GM12878 (cell line): ENCODE measurements around the gene PDLIM4. TPM values are rescaled to one million over a fixed set of nuclear protein-coding genes. Genes with fewer than 3 reads are reported as not detected.

Experiments
- ATAC-seq: fragments of 200-7000 bp; cut with Tn5 transposase; 3 replicates; pipeline ENCODE4 v1.9.1; 2020; ENCODE audit warnings: mild to moderate bottlenecking, moderate library complexity
- BruUV-seq: library from RNA; stranded (reverse); fragments of 400-500 nt; replicated peaks from 2 replicates; lab custom pipeline; 2021; lab: Mats Ljungman, UMichigan
- CTCF ChIA-PET: fragments of 300-600 bp; sonication (Branson Sonifier 250); formaldehyde crosslinking; extraction: SDS; loops from one replicate; lab custom pipeline; 2021; ENCODE audit warnings: inconsistent platforms; lab: Yijun Ruan, JAX
- POLR2A ChIA-PET: fragments of 350-600 bp; formaldehyde crosslinking; extraction: SDS; loops from one replicate; lab custom pipeline; 2021; ENCODE audit warnings: inconsistent platforms; lab: Charles Lee
- RAD21 ChIA-PET: fragments of 300-600 bp; sonication (Branson Sonifier 250); formaldehyde crosslinking; loops from one replicate; lab custom pipeline; 2023; ENCODE audit warnings: antibody characterized with exemption; ENCODE audit not compliant: unreplicated experiment; lab: Charles Lee
- SMC1A ChIA-PET: fragments of 300-600 bp; sonication (Branson Sonifier 250); formaldehyde crosslinking; loops from one replicate; lab custom pipeline; 2023; ENCODE audit not compliant: unreplicated experiment, uncharacterized antibody; lab: Charles Lee
- DNase-seq: peaks from one replicate; pipeline ENCODE4 v3.0.0-alpha.2; 2011; ENCODE audit warnings: low read depth, low spot score
- FAIRE-seq: peaks from 3 replicates; lab custom pipeline; 2011; peaks lifted over from hg19 to GRCh38; lab: Jason Lieb, UNC
- H2AFZ ChIP-seq: 2 replicates; pipeline ENCODE4 v1.6.0; 2011; ENCODE audit warnings: low read depth, low read length, control low read depth; ENCODE audit not compliant: control insufficient read depth
- H3K27ac ChIP-seq: 2 replicates; pipeline ENCODE4 v1.5.1; 2011; ENCODE audit warnings: control low read depth; ENCODE audit not compliant: control insufficient read depth, insufficient read depth
- H3K27me3 ChIP-seq, 2 experiments: replicated peaks in 1 of 2; 2 replicates each; pipeline versions ENCODE4 v1.6.0 to v1.6.1; 2011; ENCODE audit warnings: low read length in 1 of 2; ENCODE audit not compliant: control insufficient read depth in 2 of 2, insufficient read depth in 2 of 2
- H3K36me3 ChIP-seq, 2 experiments: 2 replicates each; pipeline ENCODE4 v1.5.1; 2011; ENCODE audit warnings: low read length in 1 of 2; ENCODE audit not compliant: control insufficient read depth in 2 of 2, insufficient read depth in 2 of 2
- H3K4me1 ChIP-seq: 2 replicates; pipeline ENCODE4 v1.6.1; 2011; ENCODE audit warnings: mild to moderate bottlenecking, low read length, moderate library complexity, mixed read lengths; ENCODE audit not compliant: control insufficient read depth, insufficient read depth
- H3K4me2 ChIP-seq: 2 replicates; pipeline ENCODE4 v1.6.0; 2011; ENCODE audit warnings: control low read depth; ENCODE audit not compliant: control insufficient read depth, insufficient read depth
- H3K4me3 ChIP-seq: fragments of 200-600 bp; sonication (generic); 2 replicates; pipeline ENCODE4 v1.5.1; 2016
- H3K79me2 ChIP-seq: 2 replicates; pipeline ENCODE4 v1.6.0; 2011; ENCODE audit warnings: low read length; ENCODE audit not compliant: control insufficient read depth, insufficient read depth
- H3K9ac ChIP-seq: 2 replicates; pipeline ENCODE4 v1.8.0; 2011; ENCODE audit warnings: low read length, control low read depth, mixed read lengths; ENCODE audit not compliant: control insufficient read depth, insufficient read depth
- H3K9me3 ChIP-seq: replicated peaks from 3 replicates; pipeline ENCODE4 v1.5.1; 2011; ENCODE audit warnings: mild to moderate bottlenecking, low read length; ENCODE audit not compliant: control insufficient read depth, insufficient read depth
- H4K20me1 ChIP-seq: 2 replicates; pipeline ENCODE4 v1.6.0; 2011; ENCODE audit not compliant: control insufficient read depth, insufficient read depth
- BMI1 ChIP-seq: fragments of 450-650 bp; IDR thresholded peaks from 2 replicates; pipeline ENCODE4 v1.6.1; 2016; ENCODE audit warnings: mild to moderate bottlenecking, moderate library complexity, borderline replicate concordance
- EED ChIP-seq: sonication (generic); IDR thresholded peaks from 2 replicates; pipeline ENCODE4 v1.6.1; 2016; ENCODE audit warnings: antibody characterized with exemption, low read depth
- ETV6 ChIP-seq, 2 experiments: fragments of 450-650 bp in 1 of 2; IDR thresholded peaks in 1 of 2; conservative IDR thresholded peaks in 1 of 2; 2 replicates each; pipeline ENCODE4 v1.6.1; 2014; ENCODE audit warnings: antibody characterized with exemption in 1 of 2, borderline replicate concordance in 1 of 2, low read depth in 1 of 2, mild to moderate bottlenecking in 1 of 2, moderate library complexity in 1 of 2
- HDGF ChIP-seq: fragments of 450-650 bp; IDR thresholded peaks from 2 replicates; pipeline ENCODE4 v1.6.1; 2016; ENCODE audit warnings: antibody characterized with exemption
- KAT2A ChIP-seq: conservative IDR thresholded peaks from 2 replicates; pipeline ENCODE4 v1.6.1; 2011; ENCODE audit warnings: low read depth, low read length; ENCODE audit not compliant: control insufficient read depth
- KLF5 ChIP-seq: fragments of 450-650 bp; IDR thresholded peaks from 2 replicates; pipeline ENCODE4 v1.6.1; 2014; ENCODE audit warnings: mild to moderate bottlenecking; ENCODE audit not compliant: partially characterized antibody
- MEF2A ChIP-seq: IDR thresholded peaks from 2 replicates; pipeline ENCODE4 v1.6.1; 2011; ENCODE audit warnings: low read depth, mild to moderate bottlenecking, low read length, moderate library complexity; ENCODE audit not compliant: insufficient read depth
- MXI1 ChIP-seq: fragments of 150-350 bp; IDR thresholded peaks from 2 replicates; pipeline ENCODE4 v1.6.1; 2011; ENCODE audit warnings: low read depth, mild to moderate bottlenecking, inconsistent platforms, low read length, improper control_type of control experiment
- NFYA ChIP-seq: IDR thresholded peaks from 2 replicates; pipeline ENCODE4 v1.6.1; 2011; ENCODE audit warnings: low read depth, mild to moderate bottlenecking, low read length, improper control_type of control experiment, borderline replicate concordance
- NR2F1 ChIP-seq: fragments of 450-650 bp; conservative IDR thresholded peaks from 2 replicates; pipeline ENCODE4 v1.6.1; 2017; ENCODE audit warnings: mild to moderate bottlenecking
- PAX8 ChIP-seq: fragments of 450-650 bp; IDR thresholded peaks from 2 replicates; pipeline ENCODE4 v1.6.1; 2017; ENCODE audit warnings: mild to moderate bottlenecking, moderate library complexity
- POLR2A ChIP-seq: IDR thresholded peaks from 2 replicates; pipeline ENCODE4 v1.6.1; 2011; ENCODE audit warnings: low read depth, mild to moderate bottlenecking, low read length
- POU2F2 ChIP-seq: IDR thresholded peaks from 3 replicates; pipeline ENCODE4 v1.6.1; 2011; ENCODE audit warnings: low read depth, mild to moderate bottlenecking, low read length, borderline replicate concordance
- TARDBP ChIP-seq: IDR thresholded peaks from 2 replicates; pipeline ENCODE4 v1.6.1; 2016; ENCODE audit warnings: borderline replicate concordance
- ZBED1 ChIP-seq: IDR thresholded peaks from 2 replicates; pipeline ENCODE4 v1.6.1; 2016; ENCODE audit warnings: borderline replicate concordance
- WGBS: methylation state at CpG from one replicate; pipeline ENCODE4 v1.1.6; 2016; ENCODE audit warnings: low lambda C conversion rate; ENCODE audit not compliant: insufficient replicate concordance, insufficient coverage; ENCODE audit errors: missing lambda C conversion rate; 5-methylcytosine and 5-hydroxymethylcytosine counted together
- in situ Hi-C: fragments of 300-500 bp; cut with MboI; formaldehyde crosslinking; loops from 9 replicates; pipeline ENCODE4 v1.14.3; 2018; ENCODE audit warnings: mixed read lengths
- intact Hi-C: fragments of 100-400 bp; cut with micrococcal nuclease; formaldehyde crosslinking; loops from one replicate; pipeline ENCODE4 v1.14.2; 2022; ENCODE audit not compliant: unreplicated experiment
- polyA plus RNA-seq, 11 experiments: library from polyadenylated mRNA; depleted of rRNA in 4 of 11; unstranded in 6 of 11; stranded (reverse) in 5 of 11; fragments of >200 nt; fragmentation: Nextera tagmentation in 4 of 11; fragmentation: Illumina TruSeq in 1 of 11; extraction: Ambion mirVana in 4 of 11; extraction: Trizol in 1 of 11; gene quantifications; 1 replicate in 1 of 11; 2 replicates in 10 of 11; pipeline versions ENCODE4 v1.2.1 to v1.2.3, GENCODE V29; 2011 to 2016; ENCODE audit warnings: inconsistent platforms in 2 of 11, missing spikeins in 2 of 11, low read depth in 1 of 11
- total RNA-seq, 4 experiments: library from RNA; depleted of rRNA in 3 of 4; stranded (reverse); fragments of >200 nt in 3 of 4; fragmentation: Illumina TruSeq in 1 of 4; extraction: Trizol in 1 of 4; gene quantifications; 2 replicates each; pipeline versions ENCODE4 v1.2.1 to v1.2.3, GENCODE V29; 2013 to 2021
- TF ChIP-seq, protein P1 (sequence below): fragments of 450-650 bp; formaldehyde crosslinking; IDR thresholded peaks from 2 replicates; pipeline ENCODE4 v1.5.0; 2022; ENCODE audit warnings: mild to moderate bottlenecking, missing genetic modification characterization

Gene PDLIM4
- total and polyA plus RNA-seq, 10 of the 15 experiments (the other 5 are each of a cell fraction or from before 2014, with no cell fraction given), result 0.13 to 1.7 (median 0.39) TPM; not detected in 3

DNA sequence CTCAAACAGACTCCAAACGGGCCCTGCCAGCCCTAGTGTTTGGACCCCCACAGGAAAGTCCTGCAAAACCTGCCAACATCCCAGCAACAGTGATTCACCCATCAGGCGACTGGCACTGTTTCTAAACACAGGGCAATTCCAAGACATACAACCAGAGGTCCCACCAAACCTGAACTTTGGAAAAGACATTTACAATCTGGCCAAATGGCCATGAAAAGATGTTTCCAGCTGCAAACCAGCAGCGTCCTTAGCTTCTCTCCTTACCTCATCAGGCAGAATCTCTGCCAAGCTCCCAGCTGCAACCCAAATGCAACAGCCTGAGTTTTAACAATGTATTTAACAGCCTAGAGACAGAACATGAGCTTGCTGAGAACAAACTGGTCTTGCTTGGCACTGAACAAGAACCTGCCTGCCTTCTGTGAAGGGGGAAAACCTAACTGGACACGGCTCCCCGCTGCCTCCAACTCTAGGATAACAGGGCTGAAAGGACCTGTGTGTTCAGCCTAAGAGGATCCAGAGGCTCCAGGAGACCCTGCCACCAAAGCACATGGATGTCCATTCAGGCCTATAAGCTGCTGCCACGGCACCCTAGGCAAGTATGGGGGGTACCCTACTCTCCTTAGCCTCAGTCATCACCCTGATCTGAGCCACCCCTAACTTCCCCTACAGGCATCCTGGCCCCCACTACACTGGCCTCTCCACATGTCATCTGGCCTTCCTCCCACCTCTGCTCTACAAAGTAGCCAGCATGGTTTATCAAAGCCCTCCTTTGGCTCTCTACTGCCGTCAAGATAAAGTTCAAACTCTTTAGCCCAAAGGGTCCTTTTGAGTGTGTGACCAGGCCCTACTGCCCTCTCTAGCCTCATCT, 35.5 kb upstream of the PDLIM4 start:
- TF ChIP-seq POU2F2, result no peak
- no peak for TF ChIP-seq HDGF
- no peak for TF ChIP-seq ZBED1
- TF ChIP-seq PAX8, result no peak
- TF ChIP-seq EED, result no peak
- TF ChIP-seq, protein P1, sequence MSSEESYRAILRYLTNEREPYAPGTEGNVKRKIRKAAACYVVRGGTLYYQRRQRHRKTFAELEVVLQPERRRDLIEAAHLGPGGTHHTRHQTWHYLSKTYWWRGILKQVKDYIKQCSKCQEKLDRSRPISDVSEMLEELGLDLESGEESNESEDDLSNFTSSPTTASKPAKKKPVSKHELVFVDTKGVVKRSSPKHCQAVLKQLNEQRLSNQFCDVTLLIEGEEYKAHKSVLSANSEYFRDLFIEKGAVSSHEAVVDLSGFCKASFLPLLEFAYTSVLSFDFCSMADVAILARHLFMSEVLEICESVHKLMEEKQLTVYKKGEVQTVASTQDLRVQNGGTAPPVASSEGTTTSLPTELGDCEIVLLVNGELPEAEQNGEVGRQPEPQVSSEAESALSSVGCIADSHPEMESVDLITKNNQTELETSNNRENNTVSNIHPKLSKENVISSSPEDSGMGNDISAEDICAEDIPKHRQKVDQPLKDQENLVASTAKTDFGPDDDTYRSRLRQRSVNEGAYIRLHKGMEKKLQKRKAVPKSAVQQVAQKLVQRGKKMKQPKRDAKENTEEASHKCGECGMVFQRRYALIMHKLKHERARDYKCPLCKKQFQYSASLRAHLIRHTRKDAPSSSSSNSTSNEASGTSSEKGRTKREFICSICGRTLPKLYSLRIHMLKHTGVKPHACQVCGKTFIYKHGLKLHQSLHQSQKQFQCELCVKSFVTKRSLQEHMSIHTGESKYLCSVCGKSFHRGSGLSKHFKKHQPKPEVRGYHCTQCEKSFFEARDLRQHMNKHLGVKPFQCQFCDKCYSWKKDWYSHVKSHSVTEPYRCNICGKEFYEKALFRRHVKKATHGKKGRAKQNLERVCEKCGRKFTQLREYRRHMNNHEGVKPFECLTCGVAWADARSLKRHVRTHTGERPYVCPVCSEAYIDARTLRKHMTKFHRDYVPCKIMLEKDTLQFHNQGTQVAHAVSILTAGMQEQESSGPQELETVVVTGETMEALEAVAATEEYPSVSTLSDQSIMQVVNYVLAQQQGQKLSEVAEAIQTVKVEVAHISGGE, result no peak
- no peak for TF ChIP-seq BMI1
- TF ChIP-seq POLR2A, result no peak
- no peak for TF ChIP-seq KLF5
- TF ChIP-seq TARDBP, result no peak
- no peak for TF ChIP-seq ETV6 (conservative IDR thresholded peaks at IDR 0.05 in 1 of 2, IDR thresholded peaks at IDR 0.05 in 1 of 2; ENCODE audit: borderline replicate concordance in 1 of 2, low read depth in 1 of 2)
- TF ChIP-seq NR2F1, result no peak
- no peak for TF ChIP-seq KAT2A
- TF ChIP-seq MXI1, result no peak
- TF ChIP-seq NFYA, result no peak
- no peak for TF ChIP-seq MEF2A
- no peak for FAIRE-seq
- Histone ChIP-seq H3K4me2 (no peak overlapping the region), H3K4me3 (no peak overlapping the region), H3K4me1 (peaks cover 3% of the 10 kb centered on the region), H3K27ac (no peak overlapping the region), H4K20me1 (no peaks in the 10 kb centered on the region; the same call in 1 of the 2 replicates), H3K27me3 (peaks cover 0 to 4% of the 10 kb centered on the region in 2 experiments; a peak in 2 of 4 replicates), H3K9me3 (no peaks in the 10 kb centered on the region), H3K9ac (no peak overlapping the region), H2AFZ (no peak overlapping the region), H3K79me2 (no peaks in the 10 kb centered on the region), H3K36me3 (no peaks in the 10 kb centered on the region)
- DNase-seq, result no peak
- WGBS, result 61% methylated on average over 7 of the region's 7 CpGs
- ChIA-PET RAD21 (no interaction called here), SMC1A (no interaction called here), CTCF (interaction anchor here (1.0 to 1.1 kb wide), 2 partner anchors 16 to 32 kb away, joined by 3 to 4 read pairs; no protein-coding TSS in a partner anchor), POLR2A (interaction anchor here (0.5 to 1.4 kb wide), 2 partner anchors 16 to 138 kb away, joined by 3 read pairs; no protein-coding TSS in a partner anchor)
- ATAC-seq, result no peak; the same call in 2 of the 3 replicates
- intact Hi-C loops, result no loop called here
- no TSS peak for BruUV-seq
- in situ Hi-C loops, result no loop called here
